HepG2 (cell line): ENCODE measurements around the gene CMIP. TPM values are rescaled to one million over a fixed set of nuclear protein-coding genes. Genes with fewer than 3 reads are reported as not detected.

Experiments
- ATAC-seq: fragments of 200-7000 bp; cut with Tn5 transposase; 3 replicates; pipeline ENCODE4 v1.9.1; 2020; ENCODE audit warnings: mild to moderate bottlenecking, moderate library complexity
- BruUV-seq: library from RNA; stranded (reverse); fragments of 400-500 nt; replicated peaks from 2 replicates; lab custom pipeline; 2021; lab: Mats Ljungman, UMichigan
- CTCF ChIA-PET: fragments of 300-600 bp; formaldehyde crosslinking; extraction: SDS; loops from one replicate; lab custom pipeline; 2021; ENCODE audit warnings: low total read pairs, inconsistent platforms, low intra/inter-chr PET ratio; lab: Yijun Ruan, JAX
- POLR2A ChIA-PET: fragments of 350-600 bp; sonication (Branson Sonifier 250); formaldehyde crosslinking; loops from one replicate; lab custom pipeline; 2020; ENCODE audit warnings: antibody characterized with exemption, inconsistent platforms; lab: Yijun Ruan, JAX
- DNase-seq: peaks from one replicate; pipeline ENCODE4 v3.0.0-alpha.2; 2015; ENCODE audit warnings: low spot score
- FAIRE-seq: peaks from 3 replicates; lab custom pipeline; 2011; peaks lifted over from hg19 to GRCh38; lab: Jason Lieb, UNC
- H2AFZ ChIP-seq: one replicate; pipeline ENCODE4 v1.6.1; 2011; ENCODE audit warnings: low read length, inconsistent platforms
- H3K27ac ChIP-seq: fragments of 300-600 bp; 3 replicates; pipeline ENCODE4 v1.8.0; 2011; ENCODE audit warnings: mixed run types, mild to moderate bottlenecking, mixed read lengths, low read length, inconsistent platforms; ENCODE audit not compliant: insufficient read depth; ENCODE audit errors: extremely low read length
- H3K27me3 ChIP-seq, 2 experiments: fragments of 200-600 bp in 1 of 2; 2 replicates in 1 of 2; 3 replicates in 1 of 2; pipeline versions ENCODE4 v1.6.0 to v1.8.0; 2011; ENCODE audit warnings: low read length in 2 of 2, mild to moderate bottlenecking in 2 of 2, moderate library complexity in 2 of 2, inconsistent platforms in 1 of 2; ENCODE audit not compliant: insufficient read depth in 2 of 2, control insufficient read depth in 1 of 2
- H3K36me3 ChIP-seq, 2 experiments: fragments of 200-600 bp in 1 of 2; replicated peaks in 1 of 2; 2 replicates in 1 of 2; 3 replicates in 1 of 2; pipeline versions ENCODE4 v1.5.1 to v1.8.0; 2011; ENCODE audit warnings: low read length in 2 of 2, inconsistent platforms in 1 of 2; ENCODE audit not compliant: insufficient read depth in 2 of 2, control insufficient read depth in 1 of 2
- H3K4me1 ChIP-seq: 2 replicates; pipeline ENCODE4 v1.5.1; 2012; ENCODE audit warnings: low read length, inconsistent platforms; ENCODE audit not compliant: insufficient read depth
- H3K4me2 ChIP-seq: 2 replicates; pipeline ENCODE4 v1.6.0; 2011; ENCODE audit warnings: low read depth, low read length, inconsistent platforms
- H3K4me3 ChIP-seq, 3 experiments: fragments of 200-600 bp in 1 of 3; sonication (generic), shearing (Covaris generic) in 1 of 3; replicated peaks in 1 of 3; 2 replicates each; pipeline ENCODE4 v1.5.1; 2011 to 2016; ENCODE audit warnings: low read length in 3 of 3, inconsistent platforms in 2 of 3, low read depth in 2 of 3, mild to moderate bottlenecking in 2 of 3, control low read depth in 1 of 3, mixed read lengths in 1 of 3; ENCODE audit not compliant: insufficient read depth in 1 of 3
- H3K79me2 ChIP-seq: one replicate; pipeline ENCODE4 v1.6.1; 2011; ENCODE audit warnings: low read length, inconsistent platforms; ENCODE audit not compliant: insufficient read depth
- H3K9ac ChIP-seq: 2 replicates; pipeline ENCODE4 v1.6.0; 2011; ENCODE audit warnings: mild to moderate bottlenecking, low read depth, low read length, inconsistent platforms; ENCODE audit not compliant: insufficient read depth
- H3K9me3 ChIP-seq: 2 replicates; pipeline ENCODE4 v1.5.1; 2012; ENCODE audit warnings: mild to moderate bottlenecking, low read length
- H4K20me1 ChIP-seq: 2 replicates; pipeline ENCODE4 v1.6.0; 2011; ENCODE audit warnings: inconsistent platforms, mild to moderate bottlenecking, low read length, moderate library complexity; ENCODE audit not compliant: insufficient read depth
- HNRNPL ChIP-seq: fragments of 200-400 bp; formaldehyde crosslinking; IDR thresholded peaks from 2 replicates; pipeline ENCODE4 v1.6.1; 2017; ENCODE audit warnings: mild to moderate bottlenecking, low read depth, low read length
- RBM22 ChIP-seq: fragments of 200-400 bp; formaldehyde crosslinking; optimal IDR thresholded peaks from 2 replicates; pipeline ENCODE3; 2017; ENCODE audit warnings: mild to moderate bottlenecking, low read length, moderate library complexity
- ZNF143 ChIP-seq: sonication (generic); formaldehyde crosslinking; IDR thresholded peaks from 2 replicates; pipeline ENCODE4 v1.4.0; 2020; ENCODE audit warnings: missing genetic modification reagents
- ZNF687 ChIP-seq: sonication (generic); formaldehyde crosslinking; IDR thresholded peaks from 2 replicates; pipeline ENCODE4 v1.5.1; 2020; ENCODE audit warnings: mild to moderate bottlenecking, missing genetic modification reagents, moderate library complexity
- WGBS: methylation state at CpG from one replicate; pipeline ENCODE4 v1.1.6; 2017; ENCODE audit warnings: low lambda C conversion rate; 5-methylcytosine and 5-hydroxymethylcytosine counted together
- in situ Hi-C: cut with HindIII; loops from 2 replicates; pipeline ENCODE4 v1.10.0; 2017; ENCODE audit warnings: low pct_unique_long_range_greater_than_20kb; ENCODE audit not compliant: extremely low pct_ligation_motif_present
- intact Hi-C: fragments of 100-400 bp; cut with micrococcal nuclease; formaldehyde crosslinking; loops from one replicate; pipeline ENCODE4 v1.10.0; 2022; ENCODE audit not compliant: unreplicated experiment
- polyA plus RNA-seq, 8 experiments: library from polyadenylated mRNA; depleted of rRNA in 3 of 8; stranded (reverse) in 7 of 8; unstranded in 1 of 8; fragments of >200 nt; fragmentation: Illumina TruSeq in 4 of 8; extraction: Trizol in 4 of 8; gene quantifications; 2 replicates each; pipeline versions ENCODE4 v1.2.1 to v1.2.3, GENCODE V29; 2011 to 2016; ENCODE audit warnings: low read depth in 4 of 8, missing spikeins in 1 of 8, mixed read lengths in 1 of 8; ENCODE audit not compliant: insufficient read depth in 1 of 8
- total RNA-seq, 5 experiments: library from RNA; depleted of rRNA; stranded (reverse); fragments of >200 nt; fragmentation: Illumina TruSeq; extraction: Trizol; gene quantifications; 2 replicates each; pipeline ENCODE4 v1.2.3, GENCODE V29; 2016; ENCODE audit warnings: low read depth in 1 of 5

Gene CMIP
- total and polyA plus RNA-seq, 2 of the 13 experiments (the other 11 are each of a cell fraction or from before 2014, with no cell fraction given), result 10.9 to 18.1 TPM

- no peaks in the 10 kb centered on the region for H3K27me3 ChIP-seq
- no peak overlapping the region for H3K4me3 ChIP-seq
- in situ Hi-C loops, result no loop called here
- WGBS, result 98% methylated on average over 10 of the region's 10 CpGs
- ATAC-seq (no peak), FAIRE-seq (no peak), DNase-seq (no peak)
- H3K79me2 ChIP-seq, result peaks cover 93% of the 10 kb centered on the region
- peaks cover 70% of the 10 kb centered on the region for H3K4me1 ChIP-seq
- intact Hi-C loops, result no loop called here
- no peak overlapping the region for H3K27ac ChIP-seq
- H4K20me1 ChIP-seq, result peaks cover 91% of the 10 kb centered on the region
- no peak overlapping the region for H3K9ac ChIP-seq
- H2AFZ ChIP-seq, result no peak overlapping the region
- peaks cover 18 to 51% of the 10 kb centered on the region in 2 experiments for H3K36me3 ChIP-seq
- peaks cover 3% of the 10 kb centered on the region; the same call in 1 of the 2 replicates for H3K9me3 ChIP-seq
- no peak overlapping the region for H3K4me2 ChIP-seq
- ChIA-PET CTCF (no interaction called here), POLR2A (interaction anchor here (1.0 kb wide), 1 partner anchor 18 kb away, joined by 3 read pairs; no protein-coding TSS in a partner anchor)
- TF ChIP-seq ZNF687 (CRISPR knock-in tag) (peak; percentile 6; the same call in 1 of the 2 replicates), ZNF143 (no peak), HNRNPL (no peak), RBM22 (peak; percentile 76)
- BruUV-seq, result no TSS peak
These were observed 71.1 kb downstream of the CMIP start for GRCh38 chr16:81515721-81516120.
